RWPE2 (cell line): ENCODE results near the gene LIN7A.

Experiments
- ATAC-seq: fragments of 200-7000 bp; cut with Tn5 transposase; 3 replicates; pipeline ENCODE4 v1.9.1; 2021; ENCODE audit warnings: low read depth
- DNase-seq: peaks from one replicate; pipeline ENCODE4 v3.0.0-alpha.2; 2020; ENCODE audit warnings: low spot score
- H3K27ac ChIP-seq: fragments of 450-650 bp; 2 replicates; pipeline ENCODE4 v1.5.1; 2017; ENCODE audit warnings: mild to moderate bottlenecking; ENCODE audit not compliant: poor library complexity, severe bottlenecking
- H3K27me3 ChIP-seq: fragments of 250-450 bp; sonication (Bioruptor Pico); 2 replicates; pipeline ENCODE4 v1.5.1; 2021; ENCODE audit warnings: mild to moderate bottlenecking, moderate library complexity; ENCODE audit not compliant: insufficient read depth, poor library complexity, severe bottlenecking
- H3K36me3 ChIP-seq: fragments of 250-450 bp; sonication (Bioruptor Pico); 2 replicates; pipeline ENCODE4 v1.5.1; 2020; ENCODE audit warnings: low read depth, mild to moderate bottlenecking, moderate library complexity
- H3K4me1 ChIP-seq: fragments of 250-450 bp; sonication (Bioruptor Pico); 2 replicates; pipeline ENCODE4 v1.5.1; 2021; ENCODE audit warnings: mild to moderate bottlenecking, moderate library complexity; ENCODE audit not compliant: insufficient read depth, poor library complexity, severe bottlenecking
- H3K4me3 ChIP-seq: fragments of 250-450 bp; sonication (Bioruptor Pico); 2 replicates; pipeline ENCODE4 v1.5.1; 2021; ENCODE audit warnings: mild to moderate bottlenecking, moderate library complexity; ENCODE audit not compliant: severe bottlenecking
- H3K9me3 ChIP-seq: fragments of 250-450 bp; sonication (Bioruptor Pico); 2 replicates; pipeline ENCODE4 v1.5.1; 2021; ENCODE audit warnings: mild to moderate bottlenecking, moderate library complexity; ENCODE audit not compliant: severe bottlenecking
- CTCF ChIP-seq: fragments of 450-650 bp; IDR thresholded peaks from one replicate; pipeline ENCODE4 v1.5.1; 2017; ENCODE audit warnings: mild to moderate bottlenecking, moderate library complexity; ENCODE audit not compliant: poor library complexity, severe bottlenecking

LIN7A gene

GRCh38 chr12:80821513-80822000 lies 116.2 kb downstream of the LIN7A start:
- Histone ChIP-seq H3K4me1 (no peaks in the 10 kb centered on the region), H3K27me3 (no peaks in the 10 kb centered on the region), H3K36me3 (no peaks in the 10 kb centered on the region), H3K9me3 (no peaks in the 10 kb centered on the region), H3K27ac (no peak overlapping the region), H3K4me3 (no peak overlapping the region)
- no peak for TF ChIP-seq CTCF
- ATAC-seq (no peak), DNase-seq (no peak)

- no peak for DNase-seq
- ATAC-seq = no peak
- Histone ChIP-seq H3K36me3 (no peaks in the 10 kb centered on the region), H3K27me3 (no peaks in the 10 kb centered on the region), H3K27ac (no peak overlapping the region), H3K9me3 (no peaks in the 10 kb centered on the region), H3K4me3 (no peak overlapping the region), H3K4me1 (no peaks in the 10 kb centered on the region)
- TF ChIP-seq CTCF = no peak
Observed at GRCh38 chr12:80818878-80819277, 118.9 kb downstream of the LIN7A start.

- ATAC-seq = no peak
Observed at GRCh38 chr12:80815351-80815750, 122.4 kb downstream of the LIN7A start.

GRCh38 chr12:80814453-80814852 lies 123.3 kb downstream of the LIN7A start:
- Histone ChIP-seq H3K27ac (no peak overlapping the region), H3K36me3 (no peaks in the 10 kb centered on the region), H3K27me3 (no peaks in the 10 kb centered on the region), H3K4me1 (no peaks in the 10 kb centered on the region), H3K4me3 (no peak overlapping the region), H3K9me3 (no peaks in the 10 kb centered on the region)
- TF ChIP-seq CTCF = no peak
- ATAC-seq (no peak), DNase-seq (no peak)

More at GRCh38 chr12:80815351-80815750, 122.4 kb downstream of the LIN7A start:
- no peaks in the 10 kb centered on the region for H3K4me1 ChIP-seq
- no peak overlapping the region for H3K27ac ChIP-seq
- H3K36me3 ChIP-seq = no peaks in the 10 kb centered on the region
- H3K4me3 ChIP-seq = no peak overlapping the region
- H3K9me3 ChIP-seq = no peaks in the 10 kb centered on the region
- no peak for TF ChIP-seq CTCF
- no peak for DNase-seq
- no peaks in the 10 kb centered on the region for H3K27me3 ChIP-seq

GRCh38 chr12:80813820-80814219 lies 123.9 kb downstream of the LIN7A start:
- H3K36me3 ChIP-seq = no peaks in the 10 kb centered on the region
- DNase-seq (no peak), ATAC-seq (no peak)
- no peaks in the 10 kb centered on the region for H3K27me3 ChIP-seq
- H3K9me3 ChIP-seq = no peaks in the 10 kb centered on the region
- no peak for TF ChIP-seq CTCF
- no peak overlapping the region for H3K27ac ChIP-seq
- H3K4me3 ChIP-seq = no peak overlapping the region
- H3K4me1 ChIP-seq = no peaks in the 10 kb centered on the region
